Measurements from ENCODE around the gene SHC3.

SHC3 gene

GRCh38 chr9:88984543-88984883 is 194.1 kb downstream of the SHC3 start:
- Histone ChIP-seq H3K18ac (ENCODE audit: low read length) (no peak overlapping the region), H3K27me3 (ENCODE audit: insufficient read depth, low read length) (no peaks in the 10 kb centered on the region), H4K91ac (ENCODE audit: low read depth, low read length) (no peak overlapping the region), H3K79me1 (ENCODE audit: low read length) (no peaks in the 10 kb centered on the region), H2AK5ac (ENCODE audit: low read length) (no peak overlapping the region), H3K4ac (ENCODE audit: low read depth, low read length) (no peak overlapping the region), H2BK12ac (ENCODE audit: low read length) (no peak overlapping the region), H2AFZ (ENCODE audit: insufficient read depth, low read length, poor library complexity) (no peak overlapping the region), H3K9me3 (ENCODE audit: insufficient read depth, low read depth, low read length) (no peaks in the 10 kb centered on the region), H3K23ac (ENCODE audit: low read length) (no peak overlapping the region), H3K9ac (ENCODE audit: low read length) (no peak overlapping the region), H3K4me1 (ENCODE audit: control insufficient read depth in 1 of 2, insufficient read depth in 2 of 2, low read length in 2 of 2) (peaks cover 0 to 2% of the 10 kb centered on the region in 2 experiments), H3K4me3 (ENCODE audit: low read depth, low read length) (no peak overlapping the region), H3K4me2 (ENCODE audit: low read length) (no peak overlapping the region), H2BK120ac (ENCODE audit: insufficient read depth, low read length, poor library complexity) (no peak overlapping the region), H3K36me3 (ENCODE audit: control insufficient read depth in 1 of 2, insufficient read depth in 2 of 2, low read length in 2 of 2) (no peaks in the 10 kb centered on the region), H4K8ac (ENCODE audit: low read depth, low read length) (no peak overlapping the region), H4K12ac (ENCODE audit: low read depth, low read length) (no peak overlapping the region), H2BK5ac (ENCODE audit: low read depth, low read length, poor library complexity) (no peak overlapping the region), H3K14ac (ENCODE audit: low read length) (no peak overlapping the region), H3K27ac (ENCODE audit: low read depth, low read length) (no peak overlapping the region), H3K79me2 (ENCODE audit: control insufficient read depth, insufficient read depth, low read length, poor library complexity) (no peaks in the 10 kb centered on the region)
- WGBS (ENCODE audit: extremely low coverage, insufficient coverage, insufficient read length), result no CpG with 5 or more reads among the region's 4 CpGs
- DNase-seq, result peak in 1 of 2 donors; percentile 5

GRCh38 chr9:88983865-88984542 is 194.6 kb downstream of the SHC3 start:
- Histone ChIP-seq H2BK5ac (ENCODE audit: low read depth, low read length, poor library complexity) (no peak overlapping the region), H3K4ac (ENCODE audit: low read depth, low read length) (no peak overlapping the region), H4K8ac (ENCODE audit: low read depth, low read length) (no peak overlapping the region), H3K23ac (ENCODE audit: low read length) (no peak overlapping the region), H2AFZ (ENCODE audit: insufficient read depth, low read length, poor library complexity) (no peak overlapping the region), H3K9ac (ENCODE audit: low read length) (no peak overlapping the region), H3K79me1 (ENCODE audit: low read length) (no peaks in the 10 kb centered on the region), H2BK120ac (ENCODE audit: insufficient read depth, low read length, poor library complexity) (no peak overlapping the region), H3K79me2 (ENCODE audit: control insufficient read depth, insufficient read depth, low read length, poor library complexity) (no peaks in the 10 kb centered on the region), H2BK12ac (ENCODE audit: low read length) (no peak overlapping the region), H3K4me2 (ENCODE audit: low read length) (no peak overlapping the region), H3K4me3 (ENCODE audit: low read depth, low read length) (no peak overlapping the region), H3K27ac (ENCODE audit: low read depth, low read length) (no peak overlapping the region), H3K14ac (ENCODE audit: low read length) (no peak overlapping the region), H3K9me3 (ENCODE audit: insufficient read depth, low read depth, low read length) (no peaks in the 10 kb centered on the region), H3K18ac (ENCODE audit: low read length) (no peak overlapping the region), H4K12ac (ENCODE audit: low read depth, low read length) (no peak overlapping the region), H3K27me3 (ENCODE audit: insufficient read depth, low read length) (no peaks in the 10 kb centered on the region), H3K4me1 (ENCODE audit: control insufficient read depth in 1 of 2, insufficient read depth in 2 of 2, low read length in 2 of 2) (no peaks in the 10 kb centered on the region), H2AK5ac (ENCODE audit: low read length) (no peak overlapping the region), H3K36me3 (ENCODE audit: control insufficient read depth in 1 of 2, insufficient read depth in 2 of 2, low read length in 2 of 2) (no peaks in the 10 kb centered on the region), H4K91ac (ENCODE audit: low read depth, low read length) (no peak overlapping the region)
- DNase-seq, result no peak
- no CpG with 5 or more reads among the region's 2 CpGs for WGBS (ENCODE audit: extremely low coverage, insufficient coverage, insufficient read length)

GRCh38 chr9:88980740-88981203 is 197.8 kb downstream of the SHC3 start:
- Histone ChIP-seq H2AFZ (ENCODE audit: insufficient read depth, low read length, poor library complexity) (no peak overlapping the region), H3K79me2 (ENCODE audit: control insufficient read depth, insufficient read depth, low read length, poor library complexity) (no peaks in the 10 kb centered on the region), H4K91ac (ENCODE audit: low read depth, low read length) (no peak overlapping the region), H2BK5ac (ENCODE audit: low read depth, low read length, poor library complexity) (no peak overlapping the region), H3K18ac (ENCODE audit: low read length) (no peak overlapping the region), H3K14ac (ENCODE audit: low read length) (no peak overlapping the region), H3K23ac (ENCODE audit: low read length) (no peak overlapping the region), H3K36me3 (ENCODE audit: control insufficient read depth in 1 of 2, insufficient read depth in 2 of 2, low read length in 2 of 2) (no peaks in the 10 kb centered on the region), H4K12ac (ENCODE audit: low read depth, low read length) (no peak overlapping the region), H2AK5ac (ENCODE audit: low read length) (no peak overlapping the region), H3K9me3 (ENCODE audit: insufficient read depth, low read depth, low read length) (no peaks in the 10 kb centered on the region), H3K4ac (ENCODE audit: low read depth, low read length) (no peak overlapping the region), H2BK120ac (ENCODE audit: insufficient read depth, low read length, poor library complexity) (no peak overlapping the region), H3K4me3 (ENCODE audit: low read depth, low read length) (no peak overlapping the region), H3K27me3 (ENCODE audit: insufficient read depth, low read length) (no peaks in the 10 kb centered on the region), H3K9ac (ENCODE audit: low read length) (no peak overlapping the region), H3K4me1 (ENCODE audit: control insufficient read depth in 1 of 2, insufficient read depth in 2 of 2, low read length in 2 of 2) (no peaks in the 10 kb centered on the region), H3K4me2 (ENCODE audit: low read length) (no peak overlapping the region), H3K79me1 (ENCODE audit: low read length) (no peaks in the 10 kb centered on the region), H4K8ac (ENCODE audit: low read depth, low read length) (no peak overlapping the region), H2BK12ac (ENCODE audit: low read length) (no peak overlapping the region), H3K27ac (ENCODE audit: low read depth, low read length) (no peak overlapping the region)
- no CpG with 5 or more reads among the region's 1 CpG for WGBS (ENCODE audit: extremely low coverage, insufficient coverage, insufficient read length)
- no peak for DNase-seq

- Histone ChIP-seq H3K79me2 (ENCODE audit: control insufficient read depth, insufficient read depth, low read length, poor library complexity) (no peaks in the 10 kb centered on the region), H3K9me3 (ENCODE audit: insufficient read depth, low read depth, low read length) (no peaks in the 10 kb centered on the region), H3K4me1 (ENCODE audit: control insufficient read depth in 1 of 2, insufficient read depth in 2 of 2, low read length in 2 of 2) (no peaks in the 10 kb centered on the region), H3K79me1 (ENCODE audit: low read length) (no peaks in the 10 kb centered on the region), H3K9ac (ENCODE audit: low read length) (no peak overlapping the region), H2BK120ac (ENCODE audit: insufficient read depth, low read length, poor library complexity) (no peak overlapping the region), H3K27ac (ENCODE audit: low read depth, low read length) (no peak overlapping the region), H2BK5ac (ENCODE audit: low read depth, low read length, poor library complexity) (no peak overlapping the region), H3K4me2 (ENCODE audit: low read length) (no peak overlapping the region), H2AFZ (ENCODE audit: insufficient read depth, low read length, poor library complexity) (no peak overlapping the region), H3K18ac (ENCODE audit: low read length) (no peak overlapping the region), H3K14ac (ENCODE audit: low read length) (no peak overlapping the region), H4K12ac (ENCODE audit: low read depth, low read length) (no peak overlapping the region), H4K8ac (ENCODE audit: low read depth, low read length) (no peak overlapping the region), H3K27me3 (ENCODE audit: insufficient read depth, low read length) (no peaks in the 10 kb centered on the region), H2BK12ac (ENCODE audit: low read length) (no peak overlapping the region), H3K36me3 (ENCODE audit: control insufficient read depth in 1 of 2, insufficient read depth in 2 of 2, low read length in 2 of 2) (no peaks in the 10 kb centered on the region), H3K4me3 (ENCODE audit: low read depth, low read length) (no peak overlapping the region), H2AK5ac (ENCODE audit: low read length) (no peak overlapping the region), H3K23ac (ENCODE audit: low read length) (no peak overlapping the region), H3K4ac (ENCODE audit: low read depth, low read length) (no peak overlapping the region), H4K91ac (ENCODE audit: low read depth, low read length) (no peak overlapping the region)
- no peak for DNase-seq
- no CpG with 5 or more reads among the region's 2 CpGs for WGBS (ENCODE audit: extremely low coverage, insufficient coverage, insufficient read length)
Measured at GRCh38 chr9:88979791-88980190, 198.8 kb downstream of the SHC3 start.

All from trophoblast cell (in vitro differentiated cells and primary cell).